Measurements from ENCODE around the gene LAIR1.

DNA sequence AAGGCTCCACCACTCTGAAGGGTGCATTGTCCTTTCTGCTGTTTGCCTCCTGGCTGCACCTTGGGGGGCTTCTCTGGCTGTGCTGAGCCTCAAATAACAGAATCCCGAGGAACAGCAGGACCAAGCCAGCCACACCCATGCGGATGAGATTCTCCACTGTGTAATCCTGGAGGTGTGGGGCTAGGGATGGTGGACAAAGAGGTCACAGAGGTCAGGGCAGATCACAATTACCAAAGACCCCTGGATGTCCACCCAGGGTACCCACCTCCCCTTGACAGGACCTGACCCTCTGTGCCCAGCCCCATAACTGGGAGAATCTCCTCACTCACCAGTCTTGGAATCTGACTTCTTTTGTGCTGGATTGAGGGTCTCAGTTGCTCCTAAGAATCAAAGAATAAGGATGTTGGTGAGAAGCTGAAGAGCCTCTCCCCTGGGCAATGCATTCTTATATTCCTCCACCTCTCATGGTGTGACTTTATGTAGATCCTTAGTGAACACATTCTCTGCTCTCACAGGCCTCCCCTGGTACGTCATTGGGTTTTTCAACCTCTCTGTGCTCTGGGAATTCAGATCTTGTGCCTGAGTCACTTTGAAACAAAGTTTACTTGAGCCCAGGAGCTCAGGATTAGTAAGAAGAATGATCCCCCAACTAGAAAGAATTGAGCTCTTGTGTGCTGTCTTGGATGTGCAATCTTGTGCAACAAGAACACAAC, 31.0 kb downstream of the LAIR1 start:
- TF ChIP-seq CTCF (IDR thresholded peaks at IDR 0.05) (no peak), POLR2A (IDR thresholded peaks at IDR 0.05) (no peak)

Data from adrenal gland (tissue), 5 donors.